K562 (cell line): ENCODE data around the gene CDCP1. TPM values are rescaled to one million over a fixed set of nuclear protein-coding genes. Genes with fewer than 3 reads are reported as not detected.
A peak's percentile ranks its signal among the peaks of the same experiment; 100 is the strongest.

ENCODE experiments used
- ATAC-seq: fragments of 200-7000 bp; cut with Tn5 transposase; 3 replicates; pipeline ENCODE4 v1.9.1; 2020; ENCODE audit warnings: moderate library complexity
- BruUV-seq: library from RNA; stranded (reverse); fragments of 400-500 nt; replicated peaks from 2 replicates; lab custom pipeline; 2021; lab: Mats Ljungman, UMichigan
- CTCF ChIA-PET: fragments of 300-600 bp; formaldehyde crosslinking; extraction: SDS; loops from one replicate; lab custom pipeline; 2021; ENCODE audit warnings: low intra/inter-chr PET ratio; lab: Yijun Ruan, JAX
- POLR2A ChIA-PET: fragments of 300-600, 350-650 bp; sonication (Branson Sonifier 250); formaldehyde crosslinking; extraction: SDS; loops from one replicate; lab custom pipeline; 2021; ENCODE audit warnings: antibody characterized with exemption, inconsistent platforms; lab: Yijun Ruan, JAX
- DNase-seq, 4 experiments: peaks; one replicate each; pipeline versions ENCODE4 v3.0.0 to v3.0.0-alpha.2; 2011 to 2018; ENCODE audit warnings: low spot score in 3 of 4, mixed read lengths in 3 of 4; ENCODE audit errors: extremely low read depth in 1 of 4
- FAIRE-seq: peaks from 2 replicates; lab custom pipeline; 2011; peaks lifted over from hg19 to GRCh38; lab: Jason Lieb, UNC
- H2AFZ ChIP-seq: 2 replicates; pipeline ENCODE4 v1.6.0; 2011; ENCODE audit warnings: low read depth, low read length, control low read depth, inconsistent platforms
- H3K27ac ChIP-seq: fragments of 200-600 bp; 3 replicates; pipeline ENCODE4 v1.8.0; 2011; ENCODE audit warnings: low read depth, mild to moderate bottlenecking, control low read depth, inconsistent platforms, low read length, moderate library complexity, mixed read lengths; ENCODE audit errors: extremely low read depth
- H3K27me3 ChIP-seq, 2 experiments: fragments of 300-600 bp in 1 of 2; 2 replicates in 1 of 2; 3 replicates in 1 of 2; pipeline versions ENCODE4 v1.6.0 to v1.8.0; 2011; ENCODE audit warnings: inconsistent platforms in 2 of 2, low read length in 2 of 2, mild to moderate bottlenecking in 1 of 2, mixed read lengths in 1 of 2, moderate library complexity in 1 of 2; ENCODE audit not compliant: control insufficient read depth in 2 of 2, insufficient read depth in 2 of 2
- H3K36me3 ChIP-seq: fragments of 300-600 bp; 3 replicates; pipeline ENCODE4 v1.8.0; 2011; ENCODE audit warnings: mild to moderate bottlenecking, low read length, inconsistent platforms; ENCODE audit not compliant: control insufficient read depth, insufficient read depth
- H3K4me1 ChIP-seq, 2 experiments: fragments of 200-600 bp in 1 of 2; replicated peaks in 1 of 2; 2 replicates in 1 of 2; 3 replicates in 1 of 2; pipeline versions ENCODE4 v1.5.1 to v1.8.0; 2011; ENCODE audit warnings: inconsistent platforms in 2 of 2, low read length in 2 of 2, mild to moderate bottlenecking in 1 of 2, mixed read lengths in 1 of 2, moderate library complexity in 1 of 2; ENCODE audit not compliant: control insufficient read depth in 2 of 2, insufficient read depth in 2 of 2
- H3K4me2 ChIP-seq: 2 replicates; pipeline ENCODE4 v1.6.1; 2011; ENCODE audit warnings: low read length, control low read depth, inconsistent platforms, mixed read lengths; ENCODE audit not compliant: insufficient read depth
- H3K4me3 ChIP-seq: fragments of 200-600 bp; sonication (generic), shearing (Covaris generic); 2 replicates; pipeline ENCODE4 v1.5.1; 2016; ENCODE audit warnings: control low read depth, inconsistent platforms
- H3K79me2 ChIP-seq: fragments of 200-600 bp; 3 replicates; pipeline ENCODE4 v1.8.0; 2011; ENCODE audit warnings: low read length, inconsistent platforms; ENCODE audit not compliant: control insufficient read depth, insufficient read depth
- H3K9ac ChIP-seq, 2 experiments: 2 replicates each; pipeline versions ENCODE4 v1.6.0 to v1.6.1; 2011; ENCODE audit warnings: low read depth in 2 of 2, low read length in 2 of 2, control low read depth in 1 of 2, inconsistent platforms in 1 of 2, mild to moderate bottlenecking in 1 of 2, mixed read lengths in 1 of 2; ENCODE audit not compliant: insufficient read depth in 1 of 2
- H3K9me1 ChIP-seq: one replicate; pipeline ENCODE4 v1.6.0; 2011; ENCODE audit warnings: inconsistent platforms, mild to moderate bottlenecking, low read length, moderate library complexity; ENCODE audit not compliant: control insufficient read depth, insufficient read depth
- H3K9me3 ChIP-seq: replicated peaks from 2 replicates; pipeline ENCODE4 v1.5.1; 2011; ENCODE audit warnings: low read depth, low read length, inconsistent platforms; ENCODE audit not compliant: control insufficient read depth, insufficient read depth
- H4K20me1 ChIP-seq: replicated peaks from 2 replicates; pipeline ENCODE4 v1.6.1; 2011; ENCODE audit warnings: low read length, inconsistent platforms, mixed read lengths; ENCODE audit not compliant: control insufficient read depth, insufficient read depth
- ELF2 ChIP-seq: fragments of 250-450 bp; sonication (Bioruptor Pico); IDR thresholded peaks from 2 replicates; pipeline ENCODE4 v1.5.0; 2021; ENCODE audit warnings: mild to moderate bottlenecking
- GATA2 ChIP-seq: sonication (generic); formaldehyde crosslinking; IDR thresholded peaks from 2 replicates; pipeline ENCODE4 v1.4.0; 2020; ENCODE audit warnings: mild to moderate bottlenecking, missing genetic modification reagents
- GTF2E2 ChIP-seq: fragments of 200-800 bp; sonication (Bioruptor generic); IDR thresholded peaks from 2 replicates; pipeline ENCODE4 v1.6.1; 2016; ENCODE audit warnings: missing genetic modification characterization, missing compliant biosample characterization
- JUND ChIP-seq, 2 experiments: IDR thresholded peaks; 2 replicates in 1 of 2; 3 replicates in 1 of 2; pipeline ENCODE4 v1.6.1; 2011; ENCODE audit warnings: borderline replicate concordance in 2 of 2, low read depth in 2 of 2, low read length in 2 of 2, improper control_type of control experiment in 1 of 2, missing biosample characterization in 1 of 2, missing genetic modification characterization in 1 of 2, missing genetic modification reagents in 1 of 2
- POLR3G ChIP-seq: IDR thresholded peaks from 2 replicates; pipeline ENCODE4 v1.6.1; 2011; ENCODE audit not compliant: insufficient read length, insufficient replicate concordance; ENCODE audit errors: extremely low read depth
- RBM17 ChIP-seq: fragments of 200-400 bp; formaldehyde crosslinking; IDR thresholded peaks from 2 replicates; pipeline ENCODE4 v1.6.1; 2017; ENCODE audit warnings: low read depth, mild to moderate bottlenecking, low read length, borderline replicate concordance
- XRCC5 ChIP-seq: fragments of 200-400 bp; formaldehyde crosslinking; IDR thresholded peaks from 2 replicates; pipeline ENCODE4 v1.6.1; 2017; ENCODE audit warnings: low read depth, mild to moderate bottlenecking, low read length
- ZBTB34 ChIP-seq: fragments of 250-450 bp; sonication (Bioruptor Pico); IDR thresholded peaks from 2 replicates; pipeline ENCODE4 v1.8.0; 2021; ENCODE audit warnings: mild to moderate bottlenecking, moderate library complexity
- ZFPM2 ChIP-seq: fragments of 250-450 bp; sonication (Bioruptor Pico); IDR thresholded peaks from 2 replicates; pipeline ENCODE4 v1.5.1; 2022; ENCODE audit warnings: mild to moderate bottlenecking
- WGBS: fragments of 100-300 bp; shearing (Covaris generic); methylation state at CpG from one replicate; pipeline ENCODE4 v1.1.6; 2016; ENCODE audit warnings: low coverage, mixed read lengths; ENCODE audit not compliant: insufficient coverage; ENCODE audit errors: missing lambda C conversion rate; 5-methylcytosine and 5-hydroxymethylcytosine counted together
- in situ Hi-C: fragments of 300-500 bp; cut with MboI; formaldehyde crosslinking; loops from 4 replicates; pipeline ENCODE4 v1.15.0; 2018; ENCODE audit warnings: inconsistent platforms, mixed read lengths
- intact Hi-C: fragments of 100-400 bp; cut with micrococcal nuclease; formaldehyde crosslinking; loops from 2 replicates; pipeline ENCODE4 v1.14.2; 2022
- polyA plus RNA-seq, 8 experiments: library from polyadenylated mRNA; depleted of rRNA in 4 of 8; stranded (reverse) in 5 of 8; unstranded in 3 of 8; fragments of >200 nt; fragmentation: Nextera tagmentation in 2 of 8; fragmentation: Illumina TruSeq in 1 of 8; extraction: Ambion mirVana in 2 of 8; extraction: Trizol in 1 of 8; gene quantifications; 2 replicates each; pipeline versions ENCODE4 v1.2.1 to v1.2.3, GENCODE V29; 2011 to 2014; ENCODE audit warnings: inconsistent platforms in 1 of 8, missing spikeins in 1 of 8
- total RNA-seq, 7 experiments: library from RNA; depleted of rRNA in 6 of 7; stranded (reverse); fragments of >200 nt in 6 of 7; fragmentation: Illumina TruSeq in 2 of 7; extraction: Trizol in 2 of 7; gene quantifications; 2 replicates each; pipeline versions ENCODE4 v1.2.1 to v1.2.3, GENCODE V29; 2011 to 2021; ENCODE audit warnings: low replicate concordance in 1 of 7
- TF ChIP-seq, protein P1 (sequence below): sonication (generic); formaldehyde crosslinking; IDR thresholded peaks from 2 replicates; pipeline ENCODE4 v1.8.0; 2023; ENCODE audit warnings: mild to moderate bottlenecking, missing genetic modification reagents

CDCP1 gene
- total and polyA plus RNA-seq, 9 of the 15 experiments (the other 6 are each of a cell fraction or from before 2014, with no cell fraction given): 3.9 to 16.4 (median 5.2) TPM

- DNase-seq (no peak), FAIRE-seq (no peak), ATAC-seq (no peak)
- intact Hi-C loops: no loop called here
- H4K20me1 ChIP-seq: no peaks in the 10 kb centered on the region
- no peaks in the 10 kb centered on the region for H3K79me2 ChIP-seq
- H3K9me3 ChIP-seq: no peaks in the 10 kb centered on the region
- 58% methylated on average over 4 of the region's 4 CpGs for WGBS
- peaks cover 2% of the 10 kb centered on the region; the same call in 1 of the 3 replicates for H3K36me3 ChIP-seq
- POLR2A ChIA-PET: interaction anchor here (0.7 to 0.9 kb wide), 2 partner anchors 12 to 330 kb away, joined by 3 to 4 read pairs; no protein-coding TSS in a partner anchor
- CTCF ChIA-PET: no interaction called here
- H3K9me1 ChIP-seq: no peaks in the 10 kb centered on the region
- H3K27ac ChIP-seq: no peak overlapping the region
- in situ Hi-C loops: no loop called here
- H3K9ac ChIP-seq: no peak overlapping the region
- BruUV-seq: no TSS peak
- H3K27me3 ChIP-seq: no peaks in the 10 kb centered on the region
- no peak overlapping the region for H2AFZ ChIP-seq
- H3K4me2 ChIP-seq: no peak overlapping the region
- TF ChIP-seq GTF2E2 (peak; percentile 57; the same call in 1 of the 2 replicates), XRCC5 (no peak), RBM17 (no peak)
- peaks cover 6 to 43% of the 10 kb centered on the region in 2 experiments; a peak in 4 of 5 replicates for H3K4me1 ChIP-seq
- no peak overlapping the region for H3K4me3 ChIP-seq
These were observed 29.8 kb downstream of the CDCP1 start for GRCh38 chr3:45116350-45116749.

DNA sequence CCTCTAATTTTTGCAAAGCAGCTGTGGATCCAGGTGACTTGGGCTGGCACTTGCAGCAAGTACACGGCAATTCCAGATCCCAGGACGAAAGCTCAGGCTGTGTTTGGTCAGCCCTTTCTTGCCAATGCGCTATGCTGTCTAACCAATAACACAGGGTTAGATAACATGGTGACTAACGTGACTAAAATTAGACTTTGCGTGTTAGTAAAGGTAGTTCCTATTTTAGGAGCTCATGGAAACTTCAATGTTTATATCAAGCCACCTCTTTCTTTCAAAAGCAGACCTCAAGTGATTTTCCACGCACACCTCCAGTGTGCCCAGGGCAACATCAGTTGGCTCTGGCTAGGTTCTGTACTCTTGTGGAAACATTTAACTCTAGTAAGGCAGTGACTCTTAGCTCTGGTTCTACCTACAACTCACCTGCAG, 32.5 kb downstream of the CDCP1 start:
- BruUV-seq: no TSS peak
- no peak for DNase-seq
- no peak for ATAC-seq
- Histone ChIP-seq H3K9ac (peak overlapping the region in 1 of 2 experiments; percentile 35; a peak in 2 of 4 replicates), H2AFZ (peak overlapping the region; percentile 86), H3K4me3 (no peak overlapping the region), H3K4me1 (peaks cover 6 to 47% of the 10 kb centered on the region in 2 experiments; a peak in 4 of 5 replicates), H3K79me2 (no peaks in the 10 kb centered on the region), H4K20me1 (no peaks in the 10 kb centered on the region), H3K27me3 (no peaks in the 10 kb centered on the region), H3K9me3 (no peaks in the 10 kb centered on the region), H3K4me2 (peak overlapping the region; percentile 39; the same call in 1 of the 2 replicates), H3K36me3 (peaks cover 7% of the 10 kb centered on the region; the same call in 1 of the 3 replicates), H3K27ac (peak overlapping the region; percentile 21; the same call in 2 of the 3 replicates), H3K9me1 (no peaks in the 10 kb centered on the region)
- intact Hi-C loops: no loop called here
- POLR2A ChIA-PET: interaction anchor here (0.6 to 1.4 kb wide), 6 partner anchors 9 to 163 kb away, joined by 3 to 6 read pairs (median 4); no protein-coding TSS in a partner anchor
- CTCF ChIA-PET: no interaction called here
- FAIRE-seq: no peak
- in situ Hi-C loops: no loop called here
- WGBS: 13% methylated on average over 6 of the region's 6 CpGs
- no peak for TF ChIP-seq GATA2
- peak; percentile 46; the same call in 1 of the 2 replicates for TF ChIP-seq JUND (IDR thresholded peaks at IDR 0.05; ENCODE audit: borderline replicate concordance, low read depth, low read length)
- peak; percentile 59; the same call in 2 of the 3 replicates for TF ChIP-seq JUND (tag; IDR thresholded peaks at IDR 0.05; ENCODE audit: borderline replicate concordance, low read depth, low read length)
- TF ChIP-seq, protein P1, sequence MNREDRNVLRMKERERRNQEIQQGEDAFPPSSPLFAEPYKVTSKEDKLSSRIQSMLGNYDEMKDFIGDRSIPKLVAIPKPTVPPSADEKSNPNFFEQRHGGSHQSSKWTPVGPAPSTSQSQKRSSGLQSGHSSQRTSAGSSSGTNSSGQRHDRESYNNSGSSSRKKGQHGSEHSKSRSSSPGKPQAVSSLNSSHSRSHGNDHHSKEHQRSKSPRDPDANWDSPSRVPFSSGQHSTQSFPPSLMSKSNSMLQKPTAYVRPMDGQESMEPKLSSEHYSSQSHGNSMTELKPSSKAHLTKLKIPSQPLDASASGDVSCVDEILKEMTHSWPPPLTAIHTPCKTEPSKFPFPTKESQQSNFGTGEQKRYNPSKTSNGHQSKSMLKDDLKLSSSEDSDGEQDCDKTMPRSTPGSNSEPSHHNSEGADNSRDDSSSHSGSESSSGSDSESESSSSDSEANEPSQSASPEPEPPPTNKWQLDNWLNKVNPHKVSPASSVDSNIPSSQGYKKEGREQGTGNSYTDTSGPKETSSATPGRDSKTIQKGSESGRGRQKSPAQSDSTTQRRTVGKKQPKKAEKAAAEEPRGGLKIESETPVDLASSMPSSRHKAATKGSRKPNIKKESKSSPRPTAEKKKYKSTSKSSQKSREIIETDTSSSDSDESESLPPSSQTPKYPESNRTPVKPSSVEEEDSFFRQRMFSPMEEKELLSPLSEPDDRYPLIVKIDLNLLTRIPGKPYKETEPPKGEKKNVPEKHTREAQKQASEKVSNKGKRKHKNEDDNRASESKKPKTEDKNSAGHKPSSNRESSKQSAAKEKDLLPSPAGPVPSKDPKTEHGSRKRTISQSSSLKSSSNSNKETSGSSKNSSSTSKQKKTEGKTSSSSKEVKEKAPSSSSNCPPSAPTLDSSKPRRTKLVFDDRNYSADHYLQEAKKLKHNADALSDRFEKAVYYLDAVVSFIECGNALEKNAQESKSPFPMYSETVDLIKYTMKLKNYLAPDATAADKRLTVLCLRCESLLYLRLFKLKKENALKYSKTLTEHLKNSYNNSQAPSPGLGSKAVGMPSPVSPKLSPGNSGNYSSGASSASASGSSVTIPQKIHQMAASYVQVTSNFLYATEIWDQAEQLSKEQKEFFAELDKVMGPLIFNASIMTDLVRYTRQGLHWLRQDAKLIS (CRISPR knock-in tag): 0 out of 2 replicates have a peak, but pooled peaks have one; percentile 54
- TF ChIP-seq POLR3G: no peak
- TF ChIP-seq ZBTB34: no peak
- TF ChIP-seq ZFPM2 (CRISPR knock-in tag): no peak
- no peak for TF ChIP-seq ELF2 (CRISPR knock-in tag)
